Measurements from ENCODE around the gene C1orf87.

GRCh38 chr1:60051191-60051590 is 22.4 kb downstream of the C1orf87 start:
- TF ChIP-seq CTCF (IDR thresholded peaks at IDR 0.05 in 8 of 11, conservative IDR thresholded peaks at IDR 0.05 in 3 of 11) (no peak), POLR2AphosphoS5 (IDR thresholded peaks at IDR 0.05) (no peak)

Data from spleen (tissue), 7 donors.